Suprapubic skin (tissue), 3 donors: Measurements from ENCODE around the gene C3orf22.

Experiments used
- EP300 ChIP-seq: sonication (generic); formaldehyde crosslinking; IDR thresholded peaks from one replicate; pipeline ENCODE4 v1.6.1; 2017; ENCODE audit warnings: antibody characterized with exemption
- POLR2A ChIP-seq, 2 donors: fragments of 450-650 bp; IDR thresholded peaks; one replicate each; pipeline ENCODE4 v1.6.1; 2017; ENCODE audit warnings: antibody characterized with exemption in 2 of 2, mild to moderate bottlenecking in 2 of 2, moderate library complexity in 2 of 2
- TF ChIP-seq, protein P1 (sequence below), 2 donors: fragments of 200-600 bp in 1 of 2; fragments of 450-650 bp in 1 of 2; sonication (generic) in 1 of 2; IDR thresholded peaks; one replicate each; pipeline ENCODE4 v1.5.1; 2016 to 2019; ENCODE audit warnings: antibody characterized with exemption in 2 of 2, mild to moderate bottlenecking in 1 of 2, moderate library complexity in 1 of 2

DNA sequence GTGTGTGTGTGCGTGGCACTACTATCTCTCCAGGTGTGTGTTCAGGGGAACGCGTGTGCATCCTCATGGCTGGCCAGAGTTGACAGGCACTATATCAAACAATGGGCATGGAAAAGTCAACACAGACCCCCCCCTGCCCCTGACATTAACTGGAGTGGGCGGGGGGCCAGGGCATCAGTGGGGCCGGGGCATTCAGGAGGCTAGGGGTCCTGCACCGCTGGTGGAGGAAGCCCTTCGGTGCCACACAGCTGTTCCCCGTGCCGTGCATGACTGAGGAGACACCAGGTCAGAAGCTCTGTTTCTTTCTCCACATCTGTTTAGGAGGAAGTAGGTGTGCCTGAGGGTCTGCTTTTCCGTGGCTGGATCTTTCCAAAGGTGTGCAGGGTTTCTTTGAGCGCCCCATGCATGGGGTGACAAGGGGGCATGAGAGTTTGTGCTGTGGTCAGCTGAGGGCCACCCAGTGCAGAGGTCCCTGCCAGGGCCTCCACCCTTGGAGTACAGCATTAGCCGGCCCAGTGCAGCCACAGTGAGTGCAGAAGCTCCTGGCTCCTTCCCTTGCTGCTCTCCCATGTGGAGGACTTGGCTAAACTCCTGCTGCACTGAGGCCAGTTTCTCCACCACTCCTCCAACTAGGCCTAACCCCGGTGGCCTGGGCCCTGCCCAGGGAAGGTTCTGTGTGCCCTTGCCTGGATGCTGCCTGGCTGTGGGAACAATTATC, 7.5 kb downstream of the C3orf22 start:
- TF ChIP-seq, protein P1, sequence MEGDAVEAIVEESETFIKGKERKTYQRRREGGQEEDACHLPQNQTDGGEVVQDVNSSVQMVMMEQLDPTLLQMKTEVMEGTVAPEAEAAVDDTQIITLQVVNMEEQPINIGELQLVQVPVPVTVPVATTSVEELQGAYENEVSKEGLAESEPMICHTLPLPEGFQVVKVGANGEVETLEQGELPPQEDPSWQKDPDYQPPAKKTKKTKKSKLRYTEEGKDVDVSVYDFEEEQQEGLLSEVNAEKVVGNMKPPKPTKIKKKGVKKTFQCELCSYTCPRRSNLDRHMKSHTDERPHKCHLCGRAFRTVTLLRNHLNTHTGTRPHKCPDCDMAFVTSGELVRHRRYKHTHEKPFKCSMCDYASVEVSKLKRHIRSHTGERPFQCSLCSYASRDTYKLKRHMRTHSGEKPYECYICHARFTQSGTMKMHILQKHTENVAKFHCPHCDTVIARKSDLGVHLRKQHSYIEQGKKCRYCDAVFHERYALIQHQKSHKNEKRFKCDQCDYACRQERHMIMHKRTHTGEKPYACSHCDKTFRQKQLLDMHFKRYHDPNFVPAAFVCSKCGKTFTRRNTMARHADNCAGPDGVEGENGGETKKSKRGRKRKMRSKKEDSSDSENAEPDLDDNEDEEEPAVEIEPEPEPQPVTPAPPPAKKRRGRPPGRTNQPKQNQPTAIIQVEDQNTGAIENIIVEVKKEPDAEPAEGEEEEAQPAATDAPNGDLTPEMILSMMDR (IDR thresholded peaks at IDR 0.05), result no peak
- no peak for TF ChIP-seq POLR2A (IDR thresholded peaks at IDR 0.05)
- no peak for TF ChIP-seq EP300
